ENCODE data around the gene PLEKHH1. TPM values are rescaled to one million over a fixed set of nuclear protein-coding genes. Genes with fewer than 3 reads are reported as not detected.

The PLEKHH1 gene
- total RNA-seq, 1 donor from 2014 or later: 40.0 TPM

GRCh38 chr14:67551940-67552339, 18.9 kb downstream of the PLEKHH1 start:
- H3K9me3 Mint-ChIP-seq: no peaks in the 10 kb centered on the region
- DNase-seq (ENCODE audit: low read depth, low spot score): no peak

GRCh38 chr14:67553547-67553946, 20.5 kb downstream of the PLEKHH1 start:
- no peak overlapping the region for H3K4me3 Mint-ChIP-seq
- DNase-seq (ENCODE audit: low read depth, low spot score): no peak
- H3K27me3 Mint-ChIP-seq (ENCODE audit: low read depth): no peaks in the 10 kb centered on the region
- H3K36me3 Mint-ChIP-seq (ENCODE audit: low read depth): peaks cover 7% of the 10 kb centered on the region
- TF ChIP-seq CTCF (conservative IDR thresholded peaks at IDR 0.05): no peak
- no peaks in the 10 kb centered on the region for H3K4me1 Mint-ChIP-seq
- H3K27ac Mint-ChIP-seq (ENCODE audit: unreplicated experiment): no peak overlapping the region
- no peaks in the 10 kb centered on the region for H3K9me3 Mint-ChIP-seq

More at GRCh38 chr14:67551940-67552339, 18.9 kb downstream of the PLEKHH1 start:
- H3K4me1 Mint-ChIP-seq: no peaks in the 10 kb centered on the region
- H3K4me3 Mint-ChIP-seq: no peak overlapping the region
- peaks cover 5% of the 10 kb centered on the region for H3K36me3 Mint-ChIP-seq (ENCODE audit: low read depth)
- H3K27me3 Mint-ChIP-seq (ENCODE audit: low read depth): no peaks in the 10 kb centered on the region
- no peak overlapping the region for H3K27ac Mint-ChIP-seq (ENCODE audit: unreplicated experiment)
- no peak for TF ChIP-seq CTCF (conservative IDR thresholded peaks at IDR 0.05)

- DNase-seq (ENCODE audit: low read depth, low spot score): no peak
- TF ChIP-seq CTCF (conservative IDR thresholded peaks at IDR 0.05): no peak
- H3K27me3 Mint-ChIP-seq (ENCODE audit: low read depth): no peaks in the 10 kb centered on the region
- no peak overlapping the region for H3K4me3 Mint-ChIP-seq
- H3K4me1 Mint-ChIP-seq: peaks cover 2% of the 10 kb centered on the region
- H3K36me3 Mint-ChIP-seq (ENCODE audit: low read depth): peaks cover 7% of the 10 kb centered on the region
- no peak overlapping the region for H3K27ac Mint-ChIP-seq (ENCODE audit: unreplicated experiment)
- H3K9me3 Mint-ChIP-seq: no peaks in the 10 kb centered on the region
Observed at GRCh38 chr14:67554341-67554740, 21.3 kb downstream of the PLEKHH1 start.

GRCh38 chr14:67555518-67556090, 22.5 kb downstream of the PLEKHH1 start:
- no peak for TF ChIP-seq CTCF (conservative IDR thresholded peaks at IDR 0.05)
- DNase-seq (ENCODE audit: low read depth, low spot score): no peak
- Mint-ChIP-seq H3K36me3 (ENCODE audit: low read depth) (peaks cover 8% of the 10 kb centered on the region), H3K9me3 (no peaks in the 10 kb centered on the region), H3K4me1 (peaks cover 5% of the 10 kb centered on the region), H3K27ac (ENCODE audit: unreplicated experiment) (no peak overlapping the region), H3K4me3 (no peak overlapping the region), H3K27me3 (ENCODE audit: low read depth) (no peaks in the 10 kb centered on the region)

GRCh38 chr14:67556671-67557070, 23.6 kb downstream of the PLEKHH1 start:
- no peak overlapping the region for H3K27ac Mint-ChIP-seq (ENCODE audit: unreplicated experiment)
- TF ChIP-seq CTCF (conservative IDR thresholded peaks at IDR 0.05): no peak
- H3K27me3 Mint-ChIP-seq (ENCODE audit: low read depth): no peaks in the 10 kb centered on the region

More at GRCh38 chr14:67556671-67557070, 23.6 kb downstream of the PLEKHH1 start:
- H3K36me3 Mint-ChIP-seq (ENCODE audit: low read depth): peaks cover 8% of the 10 kb centered on the region
- H3K4me3 Mint-ChIP-seq: no peak overlapping the region
- DNase-seq (ENCODE audit: low read depth, low spot score): no peak
- no peaks in the 10 kb centered on the region for H3K9me3 Mint-ChIP-seq
- H3K4me1 Mint-ChIP-seq: peaks cover 5% of the 10 kb centered on the region
